8988T (cell line): ENCODE measurements around the gene CDH5.

Experiments
- DNase-seq: peaks from one replicate; pipeline ENCODE4 v3.0.0; 2011

Gene CDH5

GRCh38 chr16:66354034-66354909 is 12.2 kb upstream of the CDH5 start:
- no peak for DNase-seq

GRCh38 chr16:66355526-66355925 is 11.0 kb upstream of the CDH5 start:
- DNase-seq: no peak

- DNase-seq: peak; percentile 90
Observed at GRCh38 chr16:66357523-66357928, 9.0 kb upstream of the CDH5 start.

- no peak for DNase-seq
Observed at GRCh38 chr16:66358231-66358630, 8.3 kb upstream of the CDH5 start.

GRCh38 chr16:66359012-66359411 is 7.5 kb upstream of the CDH5 start:
- DNase-seq: no peak

GRCh38 chr16:66359811-66360608 is 6.5 kb upstream of the CDH5 start:
- DNase-seq: no peak

- DNase-seq: no peak
Observed at GRCh38 chr16:66360624-66361324, 5.7 kb upstream of the CDH5 start.

- no peak for DNase-seq
Observed at GRCh38 chr16:66361604-66362135, 4.8 kb upstream of the CDH5 start.

- DNase-seq: no peak
Observed at GRCh38 chr16:66363211-66363777, 3.2 kb upstream of the CDH5 start.

- DNase-seq: no peak
Observed at GRCh38 chr16:66364117-66364958, 2.2 kb upstream of the CDH5 start.

- DNase-seq: no peak
Observed at GRCh38 chr16:66364959-66365306, 1.6 kb upstream of the CDH5 start.

GRCh38 chr16:66365651-66366050 is 840 bp upstream of the CDH5 start:
- DNase-seq: no peak

GRCh38 chr16:66367968-66368891 is 1.7 kb downstream of the CDH5 start:
- no peak for DNase-seq

GRCh38 chr16:66369055-66369592 is 2.6 kb downstream of the CDH5 start:
- no peak for DNase-seq

GRCh38 chr16:66370786-66371684 is 4.5 kb downstream of the CDH5 start:
- DNase-seq: no peak

- DNase-seq: no peak
Observed at GRCh38 chr16:66372078-66372897, 5.8 kb downstream of the CDH5 start.

- DNase-seq: no peak
Observed at GRCh38 chr16:66372898-66373155, 6.3 kb downstream of the CDH5 start.

- DNase-seq: no peak
Observed at GRCh38 chr16:66373667-66374066, 7.2 kb downstream of the CDH5 start.

- DNase-seq: no peak
Observed at GRCh38 chr16:66374176-66374575, 7.7 kb downstream of the CDH5 start.
